Articular chondrocyte of knee joint (primary cell): Measurements from ENCODE around the gene ASB18. TPM values are rescaled to one million over a fixed set of nuclear protein-coding genes. Genes with fewer than 3 reads are reported as not detected.

ENCODE experiments used
- small RNA-seq: library from RNA; depleted of rRNA; stranded (forward); fragments of <200 nt; gene quantifications from one replicate; pipeline ENCODE3, GENCODE V24; 2012
- total RNA-seq: library from RNA; depleted of rRNA; stranded (reverse); fragments of >200 nt; gene quantifications from 2 replicates; pipeline ENCODE4 v1.2.3, GENCODE V29; 2012

Gene ASB18, protein sequence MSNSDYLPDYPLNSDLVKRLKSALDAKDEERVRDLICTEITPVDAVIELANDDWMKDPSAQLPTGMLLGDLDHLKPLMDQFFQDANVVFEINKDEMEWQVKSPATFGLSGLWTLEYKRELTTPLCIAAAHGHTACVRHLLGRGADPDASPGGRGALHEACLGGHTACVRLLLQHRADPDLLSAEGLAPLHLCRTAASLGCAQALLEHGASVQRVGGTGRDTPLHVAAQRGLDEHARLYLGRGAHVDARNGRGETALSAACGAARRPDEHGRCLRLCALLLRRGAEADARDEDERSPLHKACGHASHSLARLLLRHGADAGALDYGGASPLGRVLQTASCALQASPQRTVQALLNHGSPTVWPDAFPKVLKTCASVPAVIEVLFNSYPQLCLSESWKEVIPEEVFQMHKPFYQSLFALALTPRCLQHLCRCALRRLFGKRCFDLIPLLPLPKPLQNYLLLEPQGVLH
- total RNA-seq, result not detected in 2 replicates

GRCh38 chr2:236264256-236264655 lies at the start of gene ASB18:
ASB18 (minus strand) TSS chr2:236264406; CDS start chr2:236264345, 61 bp downstream.

GRCh38 chr2:236168110-236169080 lies 95.8 kb downstream of the ASB18 start, which contains the start of gene GBX2:
GBX2 (minus strand) TSS chr2:236168386; CDS start chr2:236167971, 415 bp downstream.

Small RNA genes lying within 50 kb of the gene (small RNA-seq; reads per million reads assigned to genes)
- gene RF00019, result not detected
- not detected for gene RNU1-31P

Other genes with a start within 250 kb of the ASB18 start
- not detected in 2 replicates for gene GBX2, start 96.0 kb downstream of the ASB18 start, total RNA-seq